HG02588 (cell line): ENCODE data around the gene KITLG.
"Not testable (repeated sequence)": the region's sequence is repeated elsewhere in the genome, so short reads cannot be mapped to it uniquely, and the experiment has no call there.

Experiments used
- ATAC-seq: cut with Tn5 transposase; IDR thresholded peaks from one replicate; pipeline ENCODE4 v1.9.1; 2021; ENCODE audit warnings: mild to moderate bottlenecking, moderate library complexity; ENCODE audit not compliant: unreplicated experiment

KITLG gene

GRCh38 chr12:88576866-88577265 is 3.4 kb downstream of the KITLG start:
- no peak for ATAC-seq

GRCh38 chr12:88575361-88575970 is 4.8 kb downstream of the KITLG start:
- ATAC-seq: no peak

GRCh38 chr12:88574278-88574677 is 6.0 kb downstream of the KITLG start:
- ATAC-seq: no peak

GRCh38 chr12:88573583-88573982 is 6.7 kb downstream of the KITLG start:
- no peak for ATAC-seq

- no peak for ATAC-seq
Observed at GRCh38 chr12:88572781-88573549, 7.3 kb downstream of the KITLG start.

- no peak for ATAC-seq
Observed at GRCh38 chr12:88571543-88571942, 8.7 kb downstream of the KITLG start.

GRCh38 chr12:88570103-88570502 is 10.2 kb downstream of the KITLG start:
- no peak for ATAC-seq

- ATAC-seq: no peak
Observed at GRCh38 chr12:88566430-88566829, 13.8 kb downstream of the KITLG start.

- ATAC-seq: no peak
Observed at GRCh38 chr12:88562846-88563582, 17.3 kb downstream of the KITLG start.

- no peak for ATAC-seq
Observed at GRCh38 chr12:88562151-88562550, 18.1 kb downstream of the KITLG start.

- no peak for ATAC-seq
Observed at GRCh38 chr12:88559772-88560171, 20.5 kb downstream of the KITLG start.

- ATAC-seq: no peak
Observed at GRCh38 chr12:88559199-88559598, 21.1 kb downstream of the KITLG start.

- no peak for ATAC-seq
Observed at GRCh38 chr12:88558340-88558867, 21.9 kb downstream of the KITLG start.

GRCh38 chr12:88556213-88556774 is 24.0 kb downstream of the KITLG start:
- ATAC-seq: no peak

- ATAC-seq: no peak
Observed at GRCh38 chr12:88553941-88554658, 26.2 kb downstream of the KITLG start.

- no peak for ATAC-seq
Observed at GRCh38 chr12:88552610-88553079, 27.6 kb downstream of the KITLG start.

- no peak for ATAC-seq
Observed at GRCh38 chr12:88549929-88550328, 30.3 kb downstream of the KITLG start.

GRCh38 chr12:88547949-88548348 is 32.3 kb downstream of the KITLG start:
- ATAC-seq: not testable (repeated sequence)

GRCh38 chr12:88546853-88547252 is 33.4 kb downstream of the KITLG start:
- no peak for ATAC-seq

- no peak for ATAC-seq
Observed at GRCh38 chr12:88546226-88546625, 34.0 kb downstream of the KITLG start.
